Omental fat pad (tissue), 4 donors: Measurements from ENCODE around the gene CPNE5. TPM values are rescaled to one million over a fixed set of nuclear protein-coding genes. Genes with fewer than 3 reads are reported as not detected.

ENCODE experiments used
- ATAC-seq: fragments of 150-250 bp; one replicate; pipeline ENCODE4 v1.9.1; 2016; ENCODE audit warnings: mild to moderate bottlenecking, moderate library complexity; ENCODE audit not compliant: low FRiP score
- DNase-seq: peaks from one replicate; pipeline ENCODE4 v3.0.0-alpha.2; 2019; ENCODE audit warnings: low spot score
- CTCF ChIP-seq, 3 donors: fragments of 450-650 bp; IDR thresholded peaks; one replicate each; pipeline ENCODE4 v1.5.1; 2016 to 2017; ENCODE audit warnings: antibody characterized with exemption in 3 of 3, mild to moderate bottlenecking in 3 of 3, moderate library complexity in 2 of 3
- total RNA-seq, 4 donors: library from RNA; depleted of rRNA; stranded (reverse); fragments of >200 nt; gene quantifications; one replicate each; pipeline ENCODE4 v1.1.0, GENCODE V29; 2016

Gene CPNE5
- total RNA-seq, 4 donors from 2014 or later = 0.47 to 20.3 (median 7.6) TPM

GRCh38 chr6:36777801-36778200 is 61.4 kb downstream of the CPNE5 start:
- no peak for TF ChIP-seq CTCF (IDR thresholded peaks at IDR 0.05)
- ATAC-seq (no peak), DNase-seq (no peak)

- no peak for TF ChIP-seq CTCF (IDR thresholded peaks at IDR 0.05)
- ATAC-seq (no peak), DNase-seq (no peak)
These were observed 63.1 kb downstream of the CPNE5 start for GRCh38 chr6:36776167-36776566.

- no peak for TF ChIP-seq CTCF (IDR thresholded peaks at IDR 0.05)
- ATAC-seq (no peak), DNase-seq (no peak)
These were observed 64.9 kb downstream of the CPNE5 start for GRCh38 chr6:36774331-36774730.

- no peak for TF ChIP-seq CTCF (IDR thresholded peaks at IDR 0.05)
- DNase-seq = no peak
- ATAC-seq = no peak
These were observed 66.8 kb downstream of the CPNE5 start for GRCh38 chr6:36772397-36772796.

- DNase-seq (no peak), ATAC-seq (no peak)
- no peak for TF ChIP-seq CTCF (IDR thresholded peaks at IDR 0.05)
These were observed 68.1 kb downstream of the CPNE5 start for GRCh38 chr6:36771145-36771544.

- TF ChIP-seq CTCF (IDR thresholded peaks at IDR 0.05) = no peak
- DNase-seq = no peak
- no peak for ATAC-seq
These were observed 69.4 kb downstream of the CPNE5 start for GRCh38 chr6:36769676-36770499.

- no peak for TF ChIP-seq CTCF (IDR thresholded peaks at IDR 0.05)
- DNase-seq (no peak), ATAC-seq (no peak)
These were observed 70.0 kb downstream of the CPNE5 start for GRCh38 chr6:36769183-36769675.
